HPDE6-E6E7 (cell line): ENCODE measurements around the gene SNX8.

Experiments used
- DNase-seq: peaks from one replicate; pipeline ENCODE4 v3.0.0; 2011; ENCODE audit warnings: missing footprints; ENCODE audit errors: extremely low spot score

SNX8 gene

DNA sequence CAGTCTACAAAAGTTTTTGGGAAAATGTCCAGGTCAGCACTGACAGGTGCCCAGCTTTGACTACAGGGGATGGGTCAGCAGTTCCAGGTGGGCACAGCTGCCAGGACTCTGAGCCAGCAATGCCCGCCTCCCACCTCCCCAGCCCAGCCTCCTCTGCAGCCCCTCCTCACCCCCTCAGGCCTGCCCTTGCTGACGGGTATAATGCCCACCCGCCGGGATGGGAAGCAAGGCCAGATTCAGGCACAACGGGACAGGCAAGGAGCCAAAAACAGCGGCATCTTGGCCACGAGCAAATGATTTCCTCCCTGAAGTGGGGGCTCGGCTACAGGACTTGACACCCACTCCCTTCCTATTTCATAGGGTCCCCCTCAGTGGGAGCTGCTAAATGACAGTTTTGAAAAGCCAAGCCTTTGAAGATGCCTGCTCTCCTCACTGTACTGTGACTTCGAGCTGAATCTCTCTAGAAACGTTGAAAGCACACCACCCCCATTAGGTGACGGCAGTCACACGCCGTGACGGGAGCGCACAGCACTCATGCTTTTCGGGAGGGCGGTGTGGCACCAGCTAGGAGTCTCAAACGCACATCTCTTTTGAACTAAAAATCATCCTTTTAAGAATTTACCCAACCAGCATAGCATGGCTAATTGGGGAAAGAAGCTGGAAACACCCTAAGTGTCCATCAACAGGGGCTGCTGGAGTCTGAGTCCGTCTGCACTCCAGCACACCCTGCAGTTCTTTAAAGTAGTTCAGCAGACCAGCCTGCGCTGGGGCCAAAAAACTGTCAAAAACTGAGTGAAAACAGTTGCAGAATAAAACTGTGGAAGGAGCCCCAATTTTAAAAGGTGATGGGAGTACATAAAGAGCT is 111.1 kb downstream of the SNX8 start:
- DNase-seq: no peak

DNA sequence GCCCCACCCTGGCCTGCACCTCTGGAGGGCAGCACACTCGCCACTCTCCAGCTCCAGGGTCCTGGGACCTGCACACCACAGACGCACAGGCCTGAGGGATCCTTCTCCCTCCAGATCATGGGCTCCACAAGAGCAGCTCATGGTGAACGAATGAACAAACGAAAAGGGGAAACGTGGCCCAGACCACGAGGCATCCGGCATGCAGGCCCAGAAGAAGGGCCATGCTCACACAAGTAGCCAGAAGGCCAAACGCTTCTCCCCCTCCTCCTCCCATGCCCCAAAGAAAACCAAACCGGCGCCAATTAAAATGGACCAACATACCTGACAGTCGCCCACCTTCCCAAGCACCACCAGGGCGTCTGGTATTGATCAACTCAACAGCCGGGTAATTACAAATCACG is 111.9 kb downstream of the SNX8 start:
- DNase-seq: no peak
